HUES6 (cell line): ENCODE measurements around the gene CHRNA5.
"Not testable (repeated sequence)": the region's sequence is repeated elsewhere in the genome, so short reads cannot be mapped to it uniquely, and the experiment has no call there.

Experiments used
- H3K27ac ChIP-seq: 2 replicates; pipeline ENCODE4 v1.7.0; 2013; ENCODE audit warnings: low read depth, mild to moderate bottlenecking, low read length, inconsistent platforms
- H3K27me3 ChIP-seq: 2 replicates; pipeline ENCODE4 v1.6.1; 2013; ENCODE audit warnings: low read length; ENCODE audit not compliant: control insufficient read depth, insufficient read depth
- H3K36me3 ChIP-seq: 2 replicates; pipeline ENCODE4 v1.6.1; 2013; ENCODE audit warnings: low read length; ENCODE audit not compliant: control insufficient read depth, insufficient read depth
- H3K4me1 ChIP-seq: 2 replicates; pipeline ENCODE4 v1.6.1; 2013; ENCODE audit warnings: low read length; ENCODE audit not compliant: control insufficient read depth, insufficient read depth
- H3K4me3 ChIP-seq: 2 replicates; pipeline ENCODE4 v1.5.1; 2013; ENCODE audit warnings: low read depth, low read length
- H3K9ac ChIP-seq: one replicate; pipeline ENCODE4 v1.6.1; 2013; ENCODE audit warnings: mild to moderate bottlenecking, low read length
- H3K9me3 ChIP-seq: 2 replicates; pipeline ENCODE4 v1.6.1; 2013; ENCODE audit warnings: low read depth, low read length; ENCODE audit not compliant: control insufficient read depth, insufficient read depth

CHRNA5 gene

DNA sequence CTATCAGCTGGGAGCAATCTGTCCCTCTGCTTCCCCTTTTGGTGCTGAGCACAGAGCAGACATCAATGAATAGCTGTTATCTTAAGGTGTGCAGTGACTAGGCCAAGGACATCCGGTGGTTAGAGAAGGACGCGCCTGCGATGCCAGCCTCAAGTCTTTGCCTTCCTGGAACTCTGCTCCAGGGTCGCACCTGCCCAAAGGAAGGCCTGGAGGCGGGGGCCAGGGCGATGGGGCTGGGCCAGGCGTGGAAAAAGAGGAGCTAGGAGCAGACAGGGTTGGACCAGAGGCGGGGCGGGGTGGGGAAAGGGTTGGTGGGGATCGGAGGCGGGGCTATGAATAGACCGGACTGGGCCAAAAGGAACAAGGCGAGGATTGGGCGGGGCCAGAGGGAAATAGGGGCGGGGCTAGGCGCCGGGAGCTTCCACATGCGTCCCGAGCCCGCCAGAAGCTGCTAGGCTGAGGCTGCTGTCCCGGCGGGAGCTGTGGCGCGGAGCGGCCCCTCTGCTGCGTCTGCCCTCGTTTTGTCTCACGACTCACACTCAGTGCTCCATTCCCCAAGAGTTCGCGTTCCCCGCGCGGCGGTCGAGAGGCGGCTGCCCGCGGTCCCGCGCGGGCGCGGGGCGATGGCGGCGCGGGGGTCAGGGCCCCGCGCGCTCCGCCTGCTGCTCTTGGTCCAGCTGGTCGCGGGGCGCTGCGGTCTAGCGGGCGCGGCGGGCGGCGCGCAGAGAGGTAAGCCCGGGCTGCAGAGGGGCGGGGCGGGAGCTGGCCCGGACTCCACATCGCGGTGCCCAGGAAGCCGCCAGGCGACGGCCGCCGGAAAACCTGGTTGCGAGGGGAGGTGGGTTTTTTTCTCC, at the start of gene CHRNA5:
Gene CHRNA5, plus strand, starts transcription at position 424 of the 854 bp plus-strand sequence. Its CDS starts 200 bp downstream, at position 624.
- no peak within 1 kb of the TSS for H3K27ac ChIP-seq
- H3K27me3 ChIP-seq, result no peaks in the 10 kb centered on the region
- H3K9ac ChIP-seq, result peak within 1 kb of the TSS; percentile 83
- peaks cover 7% of the 10 kb centered on the region for H3K4me1 ChIP-seq
- H3K9me3 ChIP-seq, result no peaks in the 10 kb centered on the region
- H3K4me3 ChIP-seq, result peak within 1 kb of the TSS; percentile 94
- no peaks in the 10 kb centered on the region for H3K36me3 ChIP-seq

DNA sequence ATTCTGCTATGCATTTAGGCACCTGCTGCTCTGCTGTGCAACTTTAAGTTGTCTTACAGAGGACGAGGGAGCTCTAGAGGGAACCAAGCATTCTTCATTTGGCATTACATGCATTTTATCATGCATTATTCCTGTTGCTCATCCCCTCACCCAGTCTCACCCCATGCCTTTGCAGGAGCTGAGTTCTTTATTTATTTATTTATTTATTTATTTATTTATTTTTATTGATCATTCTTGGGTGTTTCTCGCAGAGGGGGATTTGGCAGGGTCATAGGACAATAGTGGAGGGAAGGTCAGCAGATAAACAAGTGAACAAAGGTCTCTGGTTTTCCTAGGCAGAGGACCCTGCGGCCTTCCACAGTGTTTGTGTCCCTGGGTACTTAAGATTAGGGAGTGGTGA, 45.3 kb upstream of the CHRNA5 start:
- H3K36me3 ChIP-seq, H3K4me3 ChIP-seq, H3K4me1 ChIP-seq, H3K27ac ChIP-seq, H3K27me3 ChIP-seq, H3K9ac ChIP-seq: not testable (repeated sequence)
- H3K9me3 ChIP-seq, result peaks cover 16% of the 10 kb centered on the region

DNA sequence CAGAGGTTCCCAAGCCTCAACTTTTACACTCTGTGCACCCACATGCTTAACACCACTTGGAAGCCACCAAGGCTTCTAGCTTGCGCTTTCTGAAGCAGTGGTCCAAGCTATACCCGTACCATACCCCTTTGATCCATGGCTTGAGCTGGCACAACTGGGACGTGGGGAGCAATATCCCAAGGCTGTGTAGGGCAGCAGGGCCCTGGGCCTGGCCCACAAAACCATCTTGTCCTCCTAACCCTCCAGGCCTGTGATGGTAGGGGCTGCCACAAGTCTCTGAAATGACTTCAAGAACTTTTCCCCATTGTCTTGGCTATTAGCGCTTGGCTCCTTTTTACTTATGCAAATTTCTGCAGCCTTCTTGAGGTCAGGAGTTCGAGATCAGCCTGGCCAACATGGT, 41.1 kb upstream of the CHRNA5 start:
- Histone ChIP-seq H3K4me3 (no peak overlapping the region), H3K9me3 (peaks cover 21% of the 10 kb centered on the region), H3K27ac (no peak overlapping the region), H3K4me1 (no peaks in the 10 kb centered on the region), H3K27me3 (no peaks in the 10 kb centered on the region), H3K9ac (no peak overlapping the region), H3K36me3 (no peaks in the 10 kb centered on the region)

DNA sequence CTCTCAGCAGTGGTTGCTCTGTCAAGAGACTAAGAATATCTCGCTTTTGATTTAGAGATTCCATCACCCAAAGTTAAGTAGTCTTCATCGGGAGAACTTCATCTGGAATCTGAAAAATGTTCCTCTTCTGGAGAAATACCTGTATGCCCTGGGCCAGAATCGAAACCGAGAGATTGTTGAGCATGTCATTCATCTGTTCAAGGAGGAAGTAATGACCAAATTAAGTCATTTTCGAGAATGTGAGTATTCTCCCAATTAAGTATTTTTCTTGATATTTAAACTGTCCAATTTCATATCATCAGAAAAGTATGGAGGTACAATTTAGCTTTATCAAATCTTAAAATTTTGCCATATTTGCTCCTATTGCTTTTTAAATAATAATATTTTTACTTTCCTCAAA, 38.0 kb upstream of the CHRNA5 start:
- peaks cover 21% of the 10 kb centered on the region for H3K9me3 ChIP-seq

DNA sequence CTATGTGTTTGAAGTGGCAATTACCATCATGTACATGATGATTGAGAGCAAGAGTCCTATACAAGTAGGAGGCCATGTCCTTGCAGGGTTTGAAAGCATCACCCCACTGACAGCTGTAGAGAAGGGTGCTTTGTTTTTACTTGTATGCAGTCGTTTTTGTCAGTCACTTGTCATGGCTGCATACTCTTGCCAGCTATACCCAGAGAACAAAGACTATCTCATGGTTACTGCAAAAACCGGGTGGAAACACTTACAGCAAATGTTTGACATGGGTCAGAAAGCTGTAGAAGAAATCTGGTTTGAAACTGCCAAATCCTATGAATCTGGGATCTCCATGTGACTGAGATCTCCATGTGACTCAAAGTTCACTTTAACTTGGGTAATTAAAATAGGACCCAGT, 32.0 kb upstream of the CHRNA5 start:
- Histone ChIP-seq H3K4me1 (no peaks in the 10 kb centered on the region), H3K27me3 (no peaks in the 10 kb centered on the region), H3K9ac (no peak overlapping the region), H3K4me3 (no peak overlapping the region), H3K9me3 (no peaks in the 10 kb centered on the region), H3K27ac (no peak overlapping the region), H3K36me3 (no peaks in the 10 kb centered on the region)

More for the DNA sequence above, 38.0 kb upstream of the CHRNA5 start:
- no peaks in the 10 kb centered on the region for H3K36me3 ChIP-seq
- H3K27ac ChIP-seq, result no peak overlapping the region
- H3K4me3 ChIP-seq, result no peak overlapping the region
- H3K4me1 ChIP-seq, result no peaks in the 10 kb centered on the region
- no peaks in the 10 kb centered on the region for H3K27me3 ChIP-seq
- H3K9ac ChIP-seq, result no peak overlapping the region

DNA sequence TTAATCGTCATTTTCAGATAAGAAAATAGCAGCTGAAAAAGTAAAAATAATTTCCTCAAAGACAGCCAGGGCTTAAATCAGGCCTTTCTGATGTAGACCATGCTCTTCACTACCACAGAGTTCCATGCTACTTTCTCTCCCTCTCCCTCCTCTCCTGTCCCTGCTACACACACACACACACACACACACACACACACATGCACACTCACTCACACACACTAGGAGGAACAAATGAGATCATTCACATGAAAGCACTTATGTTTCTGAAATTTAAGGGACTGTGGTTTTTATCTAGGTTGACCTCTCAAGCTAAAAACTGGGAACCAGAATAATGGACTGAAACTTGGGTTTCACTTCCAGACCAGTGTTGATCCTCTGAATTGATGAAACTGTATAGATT, 29.2 kb upstream of the CHRNA5 start:
- Histone ChIP-seq H3K9ac (no peak overlapping the region), H3K27ac (no peak overlapping the region), H3K4me3 (no peak overlapping the region), H3K4me1 (no peaks in the 10 kb centered on the region), H3K27me3 (no peaks in the 10 kb centered on the region), H3K9me3 (no peaks in the 10 kb centered on the region), H3K36me3 (no peaks in the 10 kb centered on the region)

DNA sequence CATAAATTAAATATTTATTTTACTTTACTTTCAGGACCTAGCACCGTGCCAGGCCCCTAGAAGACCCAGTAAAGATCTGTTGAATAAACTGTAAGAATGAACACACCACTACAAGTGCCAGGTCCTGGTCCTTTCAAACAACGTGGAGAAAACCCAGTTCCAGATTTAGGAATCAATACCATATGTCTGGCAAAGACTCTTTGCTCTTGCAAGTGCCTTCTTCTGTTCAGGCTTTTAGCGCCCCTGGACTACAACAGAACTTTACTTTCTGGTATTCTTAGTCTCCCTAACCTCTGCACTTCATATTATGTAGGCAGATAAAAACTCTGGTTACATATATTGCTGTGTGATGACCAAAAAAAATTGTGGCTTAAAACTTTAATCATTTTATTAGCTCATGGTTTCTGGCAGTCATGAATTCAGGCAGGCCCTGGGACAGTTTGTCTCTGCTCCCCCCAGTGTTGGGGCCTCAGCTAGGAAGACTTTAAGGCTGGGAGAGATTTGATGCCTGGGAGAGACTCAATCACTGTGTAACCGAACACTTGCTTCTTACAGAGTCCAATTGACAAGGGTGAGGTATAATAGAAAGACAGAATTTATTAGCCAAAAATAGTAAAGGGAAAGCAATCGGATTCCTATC, 27.9 kb upstream of the CHRNA5 start:
- Histone ChIP-seq H3K4me3 (no peak overlapping the region), H3K27ac (no peak overlapping the region), H3K9ac (no peak overlapping the region), H3K9me3 (no peaks in the 10 kb centered on the region), H3K27me3 (no peaks in the 10 kb centered on the region), H3K36me3 (peaks cover 8% of the 10 kb centered on the region), H3K4me1 (peaks cover 7% of the 10 kb centered on the region)

DNA sequence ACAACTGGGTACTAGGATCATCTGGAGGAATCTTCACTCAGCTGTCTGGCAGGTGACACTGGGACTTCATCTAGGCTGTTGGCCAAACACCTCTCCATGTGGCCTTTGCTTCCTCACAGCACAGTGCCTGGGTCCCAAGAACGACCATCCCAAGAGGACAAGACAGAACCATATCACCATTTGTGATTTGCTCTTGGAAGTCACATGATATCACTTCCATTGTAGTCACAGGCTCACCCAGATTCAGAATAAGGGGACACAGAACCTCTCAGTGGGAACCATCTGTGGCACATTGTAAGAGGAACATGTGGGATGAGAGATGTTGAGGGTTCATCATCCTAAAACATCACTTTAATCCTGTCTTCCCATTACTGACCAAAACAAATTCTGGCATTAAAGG, 27.0 kb upstream of the CHRNA5 start:
- Histone ChIP-seq H3K4me1 (peaks cover 7% of the 10 kb centered on the region), H3K9ac (no peak overlapping the region), H3K9me3 (no peaks in the 10 kb centered on the region), H3K4me3 (no peak overlapping the region), H3K27me3 (no peaks in the 10 kb centered on the region), H3K27ac (no peak overlapping the region), H3K36me3 (peaks cover 18% of the 10 kb centered on the region)

DNA sequence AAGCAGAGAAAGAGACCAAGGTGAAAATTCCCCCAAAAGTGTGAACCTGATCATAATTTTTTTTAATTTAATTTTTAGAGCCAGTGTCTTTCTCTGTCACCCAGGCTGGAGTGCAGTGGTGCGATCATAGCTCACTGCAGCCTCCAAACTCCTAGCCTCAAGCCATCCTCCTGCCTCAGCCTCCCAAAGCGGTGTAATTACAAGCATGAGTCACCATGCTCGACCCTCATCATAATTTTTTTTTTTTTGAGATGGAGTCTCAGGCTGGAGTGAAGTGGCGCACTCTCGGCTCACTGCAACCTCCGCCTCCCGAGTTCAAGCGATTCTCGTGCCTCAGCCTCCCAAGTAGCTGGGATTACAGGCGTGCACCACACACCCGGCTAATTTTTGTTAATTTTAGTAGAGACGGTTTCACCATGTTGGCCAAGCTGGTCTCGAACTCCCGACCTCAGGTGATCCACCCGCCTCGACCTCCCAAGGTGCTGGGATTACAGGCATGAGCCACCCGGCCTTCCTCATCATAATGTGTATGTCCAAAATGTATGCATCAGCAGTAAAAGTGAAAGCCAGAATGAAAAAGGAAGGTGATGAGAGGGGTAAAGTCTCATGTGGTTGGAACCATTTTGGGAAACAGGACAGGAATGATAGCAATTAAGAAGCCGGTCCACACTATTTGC, 25.7 kb upstream of the CHRNA5 start:
- H3K4me3 ChIP-seq, result peak overlapping the region; percentile 91
- H3K9ac ChIP-seq, result peak overlapping the region; percentile 96
- not testable (repeated sequence) for H3K27me3 ChIP-seq, H3K4me1 ChIP-seq, H3K9me3 ChIP-seq
- H3K27ac ChIP-seq, result peak overlapping the region; percentile 87; the same call in 1 of the 2 replicates
- H3K36me3 ChIP-seq, result peaks cover 29% of the 10 kb centered on the region

DNA sequence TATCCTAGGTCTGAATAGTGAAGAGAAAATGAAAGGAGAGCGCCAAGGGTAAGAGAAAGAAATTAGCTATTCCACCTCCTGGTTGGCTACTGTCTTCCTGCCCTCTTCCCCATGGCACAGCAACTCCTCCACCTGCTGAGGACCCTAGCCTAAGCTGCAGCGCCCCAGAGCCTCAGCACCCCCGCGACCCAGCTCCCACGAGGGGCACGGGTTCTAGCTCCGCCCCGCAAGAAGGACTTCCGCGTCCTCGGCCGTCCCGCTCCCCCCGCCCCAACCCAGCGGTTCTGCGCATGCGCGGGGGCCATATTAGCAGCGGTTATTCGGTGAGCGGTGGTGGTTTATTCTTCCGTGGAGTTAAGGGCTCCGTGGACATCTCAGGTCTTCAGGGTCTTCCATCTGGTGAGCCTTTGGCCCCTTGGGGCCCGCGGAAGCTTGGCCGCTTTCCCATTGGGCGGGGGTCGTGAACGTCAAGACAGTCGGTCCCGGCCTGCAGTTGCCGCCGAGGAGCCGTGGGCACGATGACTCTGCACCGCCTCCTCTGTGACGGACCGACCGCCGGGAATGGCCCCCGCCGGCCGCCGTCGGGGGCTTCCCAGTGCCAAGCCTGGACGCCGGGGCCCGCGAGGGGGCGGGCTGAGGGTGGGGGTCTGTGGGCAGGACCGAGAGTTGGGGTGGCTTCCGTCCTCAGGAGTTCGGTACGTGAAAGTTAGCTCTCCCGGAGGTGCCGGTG, 25.0 kb upstream of the CHRNA5 start, which contains the start of gene PSMA4:
Gene PSMA4, plus strand, starts transcription at position 304 of the 730 bp plus-strand sequence. CDS start 1,484 bp downstream, outside the sequence.
- H3K27ac ChIP-seq, result peak within 1 kb of the TSS; percentile 87

More for the DNA sequence above, 25.0 kb upstream of the CHRNA5 start, which contains the start of gene PSMA4:
- Histone ChIP-seq H3K4me3 (peak within 1 kb of the TSS; percentile 91), H3K9ac (peak within 1 kb of the TSS; percentile 96), H3K9me3 (no peaks in the 10 kb centered on the region), H3K4me1 (peaks cover 7% of the 10 kb centered on the region), H3K36me3 (peaks cover 36% of the 10 kb centered on the region), H3K27me3 (no peaks in the 10 kb centered on the region)
